ENCODE measurements around the gene PIK3R6. TPM values are rescaled to one million over a fixed set of nuclear protein-coding genes. Genes with fewer than 3 reads are reported as not detected.

The PIK3R6 gene
- total RNA-seq, 1 experiment from 2014 or later = not detected

- no peaks in the 10 kb centered on the region for H3K4me1 ChIP-seq
- Mint-ChIP-seq H3K36me3 (ENCODE audit: insufficient read depth, unreplicated experiment) (no peaks in the 10 kb centered on the region), H3K4me1 (ENCODE audit: low read depth, unreplicated experiment) (peaks cover 8% of the 10 kb centered on the region), H3K9me3 (ENCODE audit: unreplicated experiment) (no peaks in the 10 kb centered on the region), H3K27ac (ENCODE audit: unreplicated experiment) (no peak overlapping the region), H3K27me3 (ENCODE audit: insufficient read depth, unreplicated experiment) (peaks cover 6% of the 10 kb centered on the region), H3K4me3 (ENCODE audit: unreplicated experiment) (no peak overlapping the region)
- no peak overlapping the region for H3K4me3 ChIP-seq (ENCODE audit: low read depth, low read length)
- ChIA-PET CTCF (no interaction called here), POLR2A (no interaction called here)
- H3K36me3 ChIP-seq (ENCODE audit: control insufficient read depth, insufficient read depth, low read length) = no peaks in the 10 kb centered on the region
- BruUV-seq (replicated peaks) = no TSS peak
- DNase-seq = no peak
- intact Hi-C loops (cut with micrococcal nuclease; ENCODE audit: unreplicated experiment) = no loop called here
- H3K27me3 ChIP-seq (replicated peaks; ENCODE audit: control insufficient read depth, insufficient read depth, low read length) = no peaks in the 10 kb centered on the region
- no peaks in the 10 kb centered on the region for H3K9me3 ChIP-seq
- no peak for TF ChIP-seq CTCF (IDR thresholded peaks at IDR 0.05; ENCODE audit: insufficient read depth in 1 of 2, low read depth in 1 of 2, low read length in 1 of 2, severe bottlenecking in 1 of 2, unreplicated experiment in 1 of 2)
These were observed 29.5 kb upstream of the PIK3R6 start for GRCh38 chr17:8896641-8897635.

- Histone ChIP-seq H3K27me3 (replicated peaks; ENCODE audit: control insufficient read depth, insufficient read depth, low read length) (no peaks in the 10 kb centered on the region), H3K9me3 (no peaks in the 10 kb centered on the region), H3K4me3 (ENCODE audit: low read depth, low read length) (no peak overlapping the region), H3K4me1 (no peaks in the 10 kb centered on the region), H3K36me3 (ENCODE audit: control insufficient read depth, insufficient read depth, low read length) (no peaks in the 10 kb centered on the region)
- BruUV-seq (replicated peaks) = no TSS peak
- no peak overlapping the region for H3K27ac Mint-ChIP-seq (ENCODE audit: unreplicated experiment)
- POLR2A ChIA-PET = no interaction called here
- intact Hi-C loops (cut with micrococcal nuclease; ENCODE audit: unreplicated experiment) = no loop called here
- H3K36me3 Mint-ChIP-seq (ENCODE audit: insufficient read depth, unreplicated experiment) = no peaks in the 10 kb centered on the region
- DNase-seq = no peak
- H3K27me3 Mint-ChIP-seq (ENCODE audit: insufficient read depth, unreplicated experiment) = peaks cover 6% of the 10 kb centered on the region
- no peaks in the 10 kb centered on the region for H3K9me3 Mint-ChIP-seq (ENCODE audit: unreplicated experiment)
- CTCF ChIA-PET = interaction anchor here (1.1 kb wide), 1 partner anchor 150 kb away, joined by 3 read pairs; no protein-coding TSS in a partner anchor
- TF ChIP-seq CTCF (IDR thresholded peaks at IDR 0.05; ENCODE audit: insufficient read depth in 1 of 2, low read depth in 1 of 2, low read length in 1 of 2, severe bottlenecking in 1 of 2, unreplicated experiment in 1 of 2) = no peak
- no peak overlapping the region for H3K4me3 Mint-ChIP-seq (ENCODE audit: unreplicated experiment)
- peaks cover 8% of the 10 kb centered on the region for H3K4me1 Mint-ChIP-seq (ENCODE audit: low read depth, unreplicated experiment)
These were observed 28.6 kb upstream of the PIK3R6 start for GRCh38 chr17:8896087-8896486.

- H3K4me3 Mint-ChIP-seq (ENCODE audit: unreplicated experiment) = no peak overlapping the region
- no peak overlapping the region for H3K4me3 ChIP-seq (ENCODE audit: low read depth, low read length)
- H3K27ac Mint-ChIP-seq (ENCODE audit: unreplicated experiment) = no peak overlapping the region
- intact Hi-C loops (cut with micrococcal nuclease; ENCODE audit: unreplicated experiment) = loop anchor here (1.0 kb wide), 1 partner anchor 91 kb away; no protein-coding TSS in a partner anchor
- no peaks in the 10 kb centered on the region for H3K36me3 Mint-ChIP-seq (ENCODE audit: insufficient read depth, unreplicated experiment)
- no peaks in the 10 kb centered on the region for H3K27me3 ChIP-seq (replicated peaks; ENCODE audit: control insufficient read depth, insufficient read depth, low read length)
- TF ChIP-seq CTCF (IDR thresholded peaks at IDR 0.05; ENCODE audit: insufficient read depth in 1 of 2, low read depth in 1 of 2, low read length in 1 of 2, severe bottlenecking in 1 of 2, unreplicated experiment in 1 of 2) = peak; percentile 42 to 60
- no TSS peak for BruUV-seq (replicated peaks)
- ChIA-PET POLR2A (no interaction called here), CTCF (interaction anchor here (0.6 to 1.3 kb wide), 6 partner anchors 18 to 271 kb away, joined by 3 to 5 read pairs (median 3); no protein-coding TSS in a partner anchor)
- no peaks in the 10 kb centered on the region for H3K9me3 Mint-ChIP-seq (ENCODE audit: unreplicated experiment)
- peak; percentile 43 to 59 for DNase-seq
- H3K27me3 Mint-ChIP-seq (ENCODE audit: insufficient read depth, unreplicated experiment) = peaks cover 6% of the 10 kb centered on the region
- no peaks in the 10 kb centered on the region for H3K36me3 ChIP-seq (ENCODE audit: control insufficient read depth, insufficient read depth, low read length)
- no peaks in the 10 kb centered on the region for H3K9me3 ChIP-seq
- H3K4me1 Mint-ChIP-seq (ENCODE audit: low read depth, unreplicated experiment) = peaks cover 8% of the 10 kb centered on the region
- H3K4me1 ChIP-seq = no peaks in the 10 kb centered on the region
These were observed 27.5 kb upstream of the PIK3R6 start for GRCh38 chr17:8894673-8895578.
